Peyer's patch (tissue), 4 donors: Measurements from ENCODE around the gene MYOCD. TPM values are rescaled to one million over a fixed set of nuclear protein-coding genes. Genes with fewer than 3 reads are reported as not detected.

Experiments used
- DNase-seq, 3 donors: peaks; one replicate each; pipeline ENCODE4 v3.0.0-alpha.2; 2017 to 2019
- H3K27ac ChIP-seq, 4 donors: fragments of 200-600 bp; sonication (generic); one replicate each; pipeline ENCODE4 v1.5.1; 2016 to 2019
- H3K27me3 ChIP-seq, 2 donors: fragments of 200-600 bp; sonication (generic); one replicate each; pipeline ENCODE4 v1.5.1; 2019
- H3K36me3 ChIP-seq, 3 donors: fragments of 200-600 bp; sonication (generic); one replicate each; pipeline ENCODE4 v1.5.1; 2016 to 2019
- H3K4me1 ChIP-seq, 4 donors: fragments of 200-600 bp; sonication (generic); one replicate each; pipeline ENCODE4 v1.5.1; 2016 to 2019
- H3K4me3 ChIP-seq, 4 donors: fragments of 200-600 bp; sonication (generic); 1 replicate in 3 of 4; 2 replicates in 1 of 4; pipeline ENCODE4 v1.5.1; 2016 to 2019; ENCODE audit warnings: mild to moderate bottlenecking in 1 of 4
- H3K9me3 ChIP-seq, 4 donors: fragments of 200-600 bp; sonication (generic); one replicate each; pipeline ENCODE4 v1.5.1; 2016 to 2019; ENCODE audit warnings: mild to moderate bottlenecking in 1 of 4
- CTCF ChIP-seq, 6 experiments: fragments of 450-650 bp in 4 of 6; fragments of 200-600 bp in 2 of 6; sonication (generic) in 1 of 6; IDR thresholded peaks; one replicate each; pipeline ENCODE4 v1.5.1; 2017 to 2019; ENCODE audit warnings: antibody characterized with exemption in 6 of 6, mild to moderate bottlenecking in 3 of 6, moderate library complexity in 1 of 6
- POLR2A ChIP-seq, 2 donors: fragments of 450-650 bp; IDR thresholded peaks; one replicate each; pipeline ENCODE4 v1.5.1; 2017; ENCODE audit warnings: antibody characterized with exemption in 2 of 2, mild to moderate bottlenecking in 2 of 2, moderate library complexity in 2 of 2
- total RNA-seq, 4 donors: library from RNA; depleted of rRNA; stranded (reverse); fragments of >200 nt; gene quantifications; one replicate each; pipeline ENCODE4 v1.1.0, GENCODE V29; 2016

Gene MYOCD
- total RNA-seq, 4 donors from 2014 or later = 1.2 to 5.2 (median 3.4) TPM

- DNase-seq = no peak
- no peak overlapping the region for H3K4me3 ChIP-seq
- H3K27me3 ChIP-seq = no peaks in the 10 kb centered on the region
- no peaks in the 10 kb centered on the region for H3K36me3 ChIP-seq
- no peaks in the 10 kb centered on the region for H3K9me3 ChIP-seq
- TF ChIP-seq CTCF (IDR thresholded peaks at IDR 0.05) = no peak
- no peak for TF ChIP-seq POLR2A (IDR thresholded peaks at IDR 0.05)
- no peak overlapping the region for H3K27ac ChIP-seq
- no peaks in the 10 kb centered on the region for H3K4me1 ChIP-seq
These were observed 47.3 kb downstream of the MYOCD start for GRCh38 chr17:12712941-12713340.

- H3K4me1 ChIP-seq = no peaks in the 10 kb centered on the region
- no peak for DNase-seq
- TF ChIP-seq POLR2A (IDR thresholded peaks at IDR 0.05) (no peak), CTCF (IDR thresholded peaks at IDR 0.05) (no peak)
- no peaks in the 10 kb centered on the region for H3K9me3 ChIP-seq
- no peak overlapping the region for H3K4me3 ChIP-seq
- H3K27ac ChIP-seq = no peak overlapping the region
- no peaks in the 10 kb centered on the region for H3K27me3 ChIP-seq
- no peaks in the 10 kb centered on the region for H3K36me3 ChIP-seq
These were observed 54.3 kb downstream of the MYOCD start for GRCh38 chr17:12719948-12720347.

GRCh38 chr17:12721581-12721980 lies 55.9 kb downstream of the MYOCD start:
- Histone ChIP-seq H3K36me3 (no peaks in the 10 kb centered on the region), H3K27ac (no peak overlapping the region), H3K4me1 (no peaks in the 10 kb centered on the region), H3K9me3 (no peaks in the 10 kb centered on the region), H3K27me3 (no peaks in the 10 kb centered on the region), H3K4me3 (no peak overlapping the region)
- DNase-seq = no peak
- no peak for TF ChIP-seq POLR2A (IDR thresholded peaks at IDR 0.05)
- no peak for TF ChIP-seq CTCF (IDR thresholded peaks at IDR 0.05)

DNA sequence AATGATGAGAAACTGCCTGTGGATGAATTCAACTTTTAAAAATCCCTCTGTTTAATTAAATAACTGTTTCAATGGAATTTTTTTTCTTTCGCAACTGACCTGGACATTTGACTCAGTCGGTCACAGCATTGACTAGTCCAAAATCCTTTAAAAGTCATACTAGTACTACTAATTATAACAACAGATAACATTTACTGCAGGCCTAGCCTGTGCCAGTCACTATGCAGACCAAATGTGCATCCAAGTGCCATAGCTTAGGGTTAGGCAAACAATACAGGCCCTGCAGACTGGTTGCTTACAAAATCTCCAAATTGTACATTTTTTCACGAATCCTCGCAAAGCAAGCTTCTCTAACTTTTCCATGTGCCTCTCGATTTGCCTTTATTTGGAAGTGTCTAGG lies 56.6 kb downstream of the MYOCD start:
- TF ChIP-seq POLR2A (IDR thresholded peaks at IDR 0.05) (no peak), CTCF (IDR thresholded peaks at IDR 0.05) (no peak)
- H3K27me3 ChIP-seq = no peaks in the 10 kb centered on the region
- H3K4me3 ChIP-seq = no peak overlapping the region
- H3K36me3 ChIP-seq = no peaks in the 10 kb centered on the region
- no peak for DNase-seq
- H3K27ac ChIP-seq = no peak overlapping the region
- no peaks in the 10 kb centered on the region for H3K9me3 ChIP-seq
- no peaks in the 10 kb centered on the region for H3K4me1 ChIP-seq

DNA sequence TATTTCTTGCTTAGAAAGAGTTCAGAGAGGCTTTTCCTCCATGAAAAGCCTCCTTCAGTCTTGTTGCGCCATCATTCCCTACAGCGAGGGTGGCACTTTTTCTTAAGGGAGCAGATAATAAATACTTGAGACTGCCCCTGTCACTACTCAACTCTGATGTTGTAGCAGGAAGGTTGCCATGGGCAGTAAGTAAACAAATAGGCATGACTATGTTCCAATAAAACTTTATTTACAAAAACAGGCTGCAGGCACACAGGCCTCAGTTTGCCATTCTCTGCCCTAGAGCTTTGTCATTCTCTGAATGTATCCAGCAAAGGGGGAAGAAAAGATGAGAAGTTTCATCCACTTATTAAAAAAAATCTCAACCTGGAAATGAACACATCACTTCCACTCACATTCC lies 60.4 kb downstream of the MYOCD start:
- DNase-seq = no peak
- TF ChIP-seq CTCF (IDR thresholded peaks at IDR 0.05) (no peak), POLR2A (IDR thresholded peaks at IDR 0.05) (no peak)
- peaks cover 0 to 9% (median 3%) of the 10 kb centered on the region in 4 donors for H3K4me1 ChIP-seq
- no peak overlapping the region for H3K4me3 ChIP-seq
- no peaks in the 10 kb centered on the region for H3K36me3 ChIP-seq
- H3K27me3 ChIP-seq = no peaks in the 10 kb centered on the region
- no peak overlapping the region for H3K27ac ChIP-seq
- no peaks in the 10 kb centered on the region for H3K9me3 ChIP-seq
